Measurements from ENCODE around the gene SCRN3. TPM values are rescaled to one million over a fixed set of nuclear protein-coding genes. Genes with fewer than 3 reads are reported as not detected.

SCRN3 gene
- polyA plus RNA-seq, 3 donors: 34.4 to 36.1 (median 34.6) TPM

DNA sequence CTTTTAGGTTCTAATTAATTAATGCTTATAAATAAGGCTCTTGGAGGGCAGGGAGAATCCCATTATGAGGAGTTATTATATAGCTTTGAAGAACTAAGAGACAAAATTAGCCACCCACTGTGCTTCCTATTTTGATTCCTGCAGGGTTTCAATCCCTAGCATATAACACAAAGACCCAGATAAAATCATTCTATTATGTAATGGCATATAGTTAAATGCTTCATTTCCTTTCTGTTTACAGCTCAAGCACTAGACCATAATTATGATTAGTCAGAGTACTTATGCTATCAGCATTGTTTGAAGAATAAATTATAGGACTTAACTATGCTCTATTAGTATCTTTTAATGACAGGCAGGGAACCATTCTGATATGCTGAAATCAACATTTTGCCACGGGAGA lies 82.2 kb downstream of the SCRN3 start:
- DNase-seq (ENCODE audit: low read depth in 3 of 3, low spot score in 2 of 3): no peak

Other genes with a start within 250 kb of the SCRN3 start
- gene OLA1, start 147.2 kb upstream of the SCRN3 start, polyA plus RNA-seq (ENCODE audit: insufficient read length in 3 of 3): 100 to 1,000 TPM; 166 to 177 (median 172) TPM
- not detected for gene SP9, start 60.8 kb upstream of the SCRN3 start, polyA plus RNA-seq (ENCODE audit: insufficient read length in 3 of 3)
- gene GPR155, start 91.3 kb downstream of the SCRN3 start, polyA plus RNA-seq (ENCODE audit: insufficient read length in 3 of 3): 1 to 10 TPM; 6.0 to 7.8 (median 7.4) TPM
- 10 to 100 TPM; 23.5 to 25.7 (median 24.3) TPM for gene WIPF1, start 202.1 kb downstream of the SCRN3 start, polyA plus RNA-seq (ENCODE audit: insufficient read length in 3 of 3)

Data from right renal cortex interstitium (tissue), 3 donors.